ENCODE results near the gene NEAT1. TPM values are rescaled to one million over a fixed set of nuclear protein-coding genes. Genes with fewer than 3 reads are reported as not detected.

NEAT1 gene
- total and polyA plus RNA-seq, 9 of the 15 experiments (the other 6 are each of a cell fraction or from before 2014, with no cell fraction given): 20.1 to 389 (median 62.8) TPM

DNA sequence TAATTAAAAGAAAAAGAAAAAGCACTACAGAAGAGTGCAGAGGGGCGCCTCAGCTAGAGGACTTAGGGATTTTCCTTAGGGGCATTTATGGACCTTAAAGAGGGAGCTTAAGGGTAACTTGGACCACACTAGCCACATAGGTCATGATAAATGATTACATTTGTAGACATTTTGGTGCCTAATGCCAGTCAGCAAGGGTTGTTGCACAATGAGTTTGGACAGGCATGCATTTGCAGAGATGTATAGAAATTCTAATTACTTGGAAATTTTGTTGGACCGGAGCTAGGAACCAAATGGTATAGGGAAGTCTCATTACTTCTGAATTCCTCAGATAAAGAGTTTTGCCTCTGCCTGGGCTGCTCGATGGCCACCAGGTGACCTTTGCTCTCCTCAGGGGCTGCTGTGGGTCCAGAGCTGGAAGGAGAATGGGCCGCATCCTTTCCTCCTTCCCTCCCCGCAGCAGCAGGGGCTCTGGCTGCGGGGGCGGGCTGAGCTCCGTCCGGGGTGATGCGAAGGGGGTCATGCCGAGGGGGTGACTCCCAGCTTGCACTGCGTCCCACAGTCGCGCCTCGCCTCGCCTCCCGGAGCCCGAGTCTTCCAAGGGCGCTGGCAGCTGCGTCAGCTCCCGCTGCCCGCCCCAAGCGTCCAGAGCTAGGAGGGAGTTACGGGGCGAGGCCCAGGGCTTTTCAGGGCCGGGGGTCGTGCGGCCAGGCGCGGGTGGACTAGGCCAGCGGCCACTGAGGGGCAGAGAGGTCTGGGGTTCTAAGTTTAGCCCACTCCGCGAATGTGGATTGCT is 56.0 kb downstream of the NEAT1 start (continued):
- TF ChIP-seq TOE1 (IDR thresholded peaks at IDR 0.05; ENCODE audit: borderline replicate concordance): no peak; the same call in 1 of the 2 replicates
- no peak for TF ChIP-seq TOE1 (CRISPR knock-in tag; IDR thresholded peaks at IDR 0.05; ENCODE audit: borderline replicate concordance, low read depth)
- TF ChIP-seq ZNF133 (CRISPR knock-in tag; IDR thresholded peaks at IDR 0.05): no peak
- TF ChIP-seq HOXB6 (CRISPR knock-in tag; IDR thresholded peaks at IDR 0.05; ENCODE audit: borderline replicate concordance): no peak
- TF ChIP-seq SP2 (IDR thresholded peaks at IDR 0.05; ENCODE audit: extremely low read depth, low read depth, low read length, poor library complexity, severe bottlenecking): no peak
- TF ChIP-seq TAL1 (IDR thresholded peaks at IDR 0.05): no peak
- peak in 1 of 2 experiments; percentile 71; a peak in 1 of 4 replicates for TF ChIP-seq RCOR1 (IDR thresholded peaks at IDR 0.05; ENCODE audit: borderline replicate concordance in 1 of 2, low read depth in 2 of 2, low read length in 2 of 2)
- no peak for TF ChIP-seq ZNF24 (IDR thresholded peaks at IDR 0.05)
- no peak for TF ChIP-seq BRD9 (IDR thresholded peaks at IDR 0.05; ENCODE audit: low read depth, partially characterized antibody)
- no peak for TF ChIP-seq POLR2H (tag; IDR thresholded peaks at IDR 0.05; ENCODE audit: low read depth)
- TF ChIP-seq CBX3 (IDR thresholded peaks at IDR 0.05; ENCODE audit: borderline replicate concordance in 1 of 2, low read length in 2 of 2): peak in 1 of 2 experiments; percentile 66; a peak in 1 of 3 replicates
- TF ChIP-seq, protein P1, sequence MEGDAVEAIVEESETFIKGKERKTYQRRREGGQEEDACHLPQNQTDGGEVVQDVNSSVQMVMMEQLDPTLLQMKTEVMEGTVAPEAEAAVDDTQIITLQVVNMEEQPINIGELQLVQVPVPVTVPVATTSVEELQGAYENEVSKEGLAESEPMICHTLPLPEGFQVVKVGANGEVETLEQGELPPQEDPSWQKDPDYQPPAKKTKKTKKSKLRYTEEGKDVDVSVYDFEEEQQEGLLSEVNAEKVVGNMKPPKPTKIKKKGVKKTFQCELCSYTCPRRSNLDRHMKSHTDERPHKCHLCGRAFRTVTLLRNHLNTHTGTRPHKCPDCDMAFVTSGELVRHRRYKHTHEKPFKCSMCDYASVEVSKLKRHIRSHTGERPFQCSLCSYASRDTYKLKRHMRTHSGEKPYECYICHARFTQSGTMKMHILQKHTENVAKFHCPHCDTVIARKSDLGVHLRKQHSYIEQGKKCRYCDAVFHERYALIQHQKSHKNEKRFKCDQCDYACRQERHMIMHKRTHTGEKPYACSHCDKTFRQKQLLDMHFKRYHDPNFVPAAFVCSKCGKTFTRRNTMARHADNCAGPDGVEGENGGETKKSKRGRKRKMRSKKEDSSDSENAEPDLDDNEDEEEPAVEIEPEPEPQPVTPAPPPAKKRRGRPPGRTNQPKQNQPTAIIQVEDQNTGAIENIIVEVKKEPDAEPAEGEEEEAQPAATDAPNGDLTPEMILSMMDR (IDR thresholded peaks at IDR 0.05 in 2 of 3, conservative IDR thresholded peaks at IDR 0.05 in 1 of 3; ENCODE audit: insufficient read depth in 2 of 3, low read depth in 1 of 3, low read length in 3 of 3): peak in 1 of 3 experiments; percentile 6; a peak in 1 of 6 replicates
- peak; percentile 32; the same call in 1 of the 2 replicates for TF ChIP-seq EP300 (IDR thresholded peaks at IDR 0.05; ENCODE audit: low read length)
- no peak for TF ChIP-seq TSC22D4 (tag; IDR thresholded peaks at IDR 0.05)
- peak; percentile 22; the same call in 1 of the 2 replicates for TF ChIP-seq MBD2 (IDR thresholded peaks at IDR 0.05; ENCODE audit: borderline replicate concordance, low read depth)
- TF ChIP-seq ARHGAP35 (IDR thresholded peaks at IDR 0.05; ENCODE audit: partially characterized antibody): no peak
- no peak for TF ChIP-seq HLTF (IDR thresholded peaks at IDR 0.05)
- TF ChIP-seq MXI1 (IDR thresholded peaks at IDR 0.05; ENCODE audit: low read depth, low read length): no peak
- no peak for TF ChIP-seq ZNF785 (CRISPR knock-in tag; IDR thresholded peaks at IDR 0.05)
- no peak for TF ChIP-seq RBM15 (IDR thresholded peaks at IDR 0.05; ENCODE audit: insufficient read depth, low read length)
- TF ChIP-seq, protein P2, sequence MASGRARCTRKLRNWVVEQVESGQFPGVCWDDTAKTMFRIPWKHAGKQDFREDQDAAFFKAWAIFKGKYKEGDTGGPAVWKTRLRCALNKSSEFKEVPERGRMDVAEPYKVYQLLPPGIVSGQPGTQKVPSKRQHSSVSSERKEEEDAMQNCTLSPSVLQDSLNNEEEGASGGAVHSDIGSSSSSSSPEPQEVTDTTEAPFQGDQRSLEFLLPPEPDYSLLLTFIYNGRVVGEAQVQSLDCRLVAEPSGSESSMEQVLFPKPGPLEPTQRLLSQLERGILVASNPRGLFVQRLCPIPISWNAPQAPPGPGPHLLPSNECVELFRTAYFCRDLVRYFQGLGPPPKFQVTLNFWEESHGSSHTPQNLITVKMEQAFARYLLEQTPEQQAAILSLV (tag; IDR thresholded peaks at IDR 0.05): 0 out of 2 replicates have a peak, but pooled peaks have one; percentile 5
- TF ChIP-seq BHLHE40 (IDR thresholded peaks at IDR 0.05; ENCODE audit: low read length): peak; percentile 55
- no peak for TF ChIP-seq ZNF445 (CRISPR knock-in tag; IDR thresholded peaks at IDR 0.05; ENCODE audit: low read depth)
- no peak for TF ChIP-seq TAF15 (IDR thresholded peaks at IDR 0.05; ENCODE audit: low read depth, low read length)
- no peak for TF ChIP-seq PTTG1 (tag; IDR thresholded peaks at IDR 0.05; ENCODE audit: low read depth)

Data from K562 (cell line).